ENCODE data around the gene RBM39.
"Not testable (repeated sequence)": the region's sequence is repeated elsewhere in the genome, so short reads cannot be mapped to it uniquely, and the experiment has no call there.

The RBM39 gene

DNA sequence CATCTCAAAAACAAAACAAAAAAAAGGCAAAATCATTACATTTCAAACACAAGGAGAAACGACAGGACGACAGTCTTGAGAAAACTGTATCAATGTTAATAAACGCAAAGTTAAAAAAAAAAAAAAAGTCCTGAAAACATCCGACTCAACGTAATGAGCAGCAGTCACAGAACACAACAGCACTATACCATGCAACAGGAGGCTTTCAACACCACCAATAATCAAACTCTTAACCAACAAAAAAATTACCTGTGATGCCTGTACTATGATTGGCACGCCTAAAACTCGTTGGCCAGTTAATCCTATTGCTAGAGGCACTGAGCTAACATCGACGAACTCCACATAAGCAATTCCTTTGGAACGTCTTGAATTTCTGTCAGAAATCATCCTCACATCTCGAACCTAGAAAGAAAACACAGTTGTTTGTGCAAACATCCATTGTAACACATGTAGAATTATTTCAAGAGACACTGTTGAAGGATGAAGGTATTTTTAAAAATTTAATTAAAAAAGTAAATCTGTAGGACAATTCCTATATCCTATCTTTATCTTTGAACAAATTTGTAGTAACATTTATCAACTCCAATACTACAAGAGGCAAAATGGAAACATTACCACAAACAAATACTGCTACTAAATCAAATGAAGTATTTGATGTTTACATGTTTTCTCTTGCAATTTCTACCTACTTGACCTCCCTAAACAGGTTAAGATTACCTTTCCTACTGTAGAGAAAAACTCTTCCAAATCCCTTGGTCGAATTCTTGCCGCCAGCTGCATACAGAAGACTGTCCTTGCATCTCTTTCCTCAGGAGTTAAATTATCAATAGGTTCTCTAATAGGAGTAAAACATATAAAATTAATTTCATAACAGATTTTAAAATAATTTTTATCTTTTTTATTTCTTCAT, 17.5 kb downstream of the RBM39 start:
- no peak for DNase-seq

DNA sequence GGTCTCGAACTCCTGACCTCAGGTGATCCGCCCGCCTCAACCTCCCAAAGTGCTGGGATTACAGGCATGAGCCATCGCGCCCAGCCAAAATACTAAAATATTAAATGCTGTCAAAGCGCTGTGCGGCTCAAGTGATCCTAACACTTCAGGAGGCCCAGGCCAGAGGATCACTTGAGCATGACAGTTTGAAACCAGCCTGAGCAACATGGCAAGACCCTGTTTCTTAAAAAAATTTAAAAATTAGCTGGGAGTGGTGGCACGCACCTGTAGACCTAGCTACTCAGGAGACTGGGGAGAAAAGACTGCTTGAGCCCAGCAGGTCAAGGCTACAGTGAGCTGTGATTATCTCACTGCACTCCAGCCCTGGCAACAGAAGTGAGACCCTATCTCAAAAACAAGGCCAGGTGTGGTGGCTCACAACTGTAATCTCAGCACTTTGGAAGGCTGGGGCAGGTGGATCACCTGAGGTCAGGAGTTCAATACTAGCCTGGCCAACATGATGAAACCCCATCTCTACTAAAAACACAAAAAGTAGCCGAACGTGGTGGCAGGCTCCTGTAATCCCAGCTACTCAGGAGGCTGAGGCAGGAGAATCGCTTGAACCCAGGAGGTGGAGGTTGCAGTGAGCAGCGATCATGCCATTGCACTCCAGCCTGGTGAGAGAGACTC, 18.3 kb downstream of the RBM39 start:
- DNase-seq = not testable (repeated sequence)

DNA sequence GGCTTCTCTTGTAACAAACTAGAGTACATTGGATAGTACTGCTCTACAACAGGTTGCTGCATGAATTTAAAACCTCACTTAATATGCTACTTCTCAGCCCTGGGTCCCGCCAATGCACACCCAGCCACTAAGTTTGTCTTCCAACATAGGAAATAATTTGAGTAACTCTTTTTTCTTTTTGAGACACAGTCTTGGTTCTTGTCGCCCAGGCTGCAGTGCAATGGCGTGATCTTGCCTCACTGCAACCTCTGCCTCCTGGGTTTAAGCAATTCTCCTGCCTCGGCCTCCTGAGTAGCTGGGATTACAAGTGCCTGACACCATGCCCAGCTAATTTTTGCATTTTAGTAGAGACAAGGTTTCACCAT, 18.8 kb downstream of the RBM39 start:
- not testable (repeated sequence) for DNase-seq

DNA sequence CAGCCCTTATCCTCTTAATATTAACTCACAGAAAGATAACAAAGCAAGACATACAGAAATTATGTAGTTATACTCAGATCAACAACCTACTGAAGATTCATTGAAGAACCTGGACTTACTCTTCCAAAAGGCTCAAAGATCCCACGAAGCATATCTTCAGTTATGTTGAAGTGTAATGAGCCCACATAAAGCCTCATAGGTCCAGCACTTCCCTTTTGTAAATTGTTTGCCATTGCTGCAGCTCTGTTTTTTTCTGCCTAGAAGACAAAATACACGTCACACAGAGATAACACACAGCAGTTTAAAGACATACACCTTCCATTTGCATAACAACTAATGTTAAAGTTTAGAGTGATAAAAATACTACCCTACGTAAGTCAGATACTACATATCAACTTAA, 20.4 kb downstream of the RBM39 start:
- no peak for DNase-seq

DNA sequence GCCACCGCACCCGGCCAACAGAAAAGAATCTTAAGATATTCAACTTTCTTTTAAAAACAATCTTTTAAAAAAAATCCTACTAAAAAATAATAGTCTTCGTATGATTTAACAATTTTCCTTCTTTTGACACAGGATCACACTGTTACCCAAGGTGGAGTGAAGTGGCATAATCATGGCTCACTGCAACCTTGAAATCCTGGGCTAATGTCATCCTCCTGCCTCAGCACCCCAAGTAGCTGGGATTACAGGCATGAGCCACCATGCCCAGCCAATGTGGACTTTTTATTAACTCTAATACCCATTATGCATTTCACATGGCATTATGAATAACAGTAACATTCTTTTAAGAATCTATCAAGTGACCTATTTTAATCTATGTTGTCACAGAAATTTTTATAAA, 20.8 kb downstream of the RBM39 start:
- DNase-seq = no peak

DNA sequence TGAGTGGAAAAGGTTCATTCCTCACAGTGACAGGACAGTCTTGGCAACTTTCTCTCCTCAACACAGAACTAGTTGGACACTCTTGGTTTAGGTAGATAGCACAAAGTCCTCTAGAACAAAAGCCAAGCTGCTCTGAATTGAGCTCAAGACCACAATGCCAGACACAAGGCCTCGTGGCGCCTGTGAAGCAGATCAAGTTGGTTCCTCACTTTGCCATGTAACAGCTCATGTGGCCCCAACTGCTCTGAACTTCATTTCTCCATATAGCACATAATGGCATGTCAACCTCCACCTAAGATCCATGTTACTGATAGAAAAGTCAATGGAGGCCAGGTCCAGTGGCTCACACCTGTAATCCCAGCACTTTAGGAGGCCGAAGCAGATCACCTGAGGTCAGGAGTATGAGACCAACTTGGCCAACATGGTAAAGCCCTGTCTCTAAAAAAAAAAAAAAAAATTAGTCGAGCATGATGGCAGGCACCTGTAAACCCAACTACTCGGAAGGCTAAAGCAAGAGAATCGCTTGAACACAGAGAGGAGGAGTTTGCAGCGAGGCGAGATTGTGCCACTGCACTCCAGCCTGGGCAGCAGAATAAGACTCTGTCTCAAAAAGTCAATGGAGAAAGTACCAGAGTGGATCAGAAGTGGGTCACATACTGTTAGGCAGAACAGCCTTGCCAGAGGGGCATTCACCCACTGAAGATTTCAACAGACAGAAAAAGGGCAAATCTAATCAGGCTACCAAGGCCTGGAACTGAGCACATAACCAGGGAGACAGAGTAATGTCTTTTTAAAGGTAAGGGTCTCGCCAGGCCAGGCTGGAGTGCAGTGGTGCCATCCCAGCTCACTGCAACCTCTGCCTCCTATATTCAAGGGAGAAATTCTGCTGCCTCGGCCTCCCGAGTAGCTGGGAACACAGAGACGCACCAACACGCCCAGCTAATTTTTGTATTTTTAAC, 21.6 kb downstream of the RBM39 start:
- DNase-seq = no peak

DNA sequence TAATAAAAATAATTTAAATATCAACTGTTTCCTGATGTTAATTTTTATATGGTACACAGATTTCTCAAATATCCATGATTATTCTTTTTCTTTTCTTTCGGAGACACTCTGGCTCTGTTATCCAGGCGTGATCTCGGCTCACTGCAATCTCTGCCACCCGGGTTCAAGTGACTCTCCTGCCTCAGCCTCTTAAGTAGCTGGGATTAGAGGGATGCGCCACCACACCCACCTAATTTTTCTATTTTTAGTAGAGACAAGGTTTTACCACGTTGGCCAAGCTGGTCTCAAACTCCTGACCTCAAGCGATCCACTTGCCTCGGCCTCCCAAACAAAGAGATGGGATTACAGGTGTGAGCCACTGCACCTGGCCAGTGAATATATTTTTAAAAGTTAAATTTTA, 22.3 kb downstream of the RBM39 start:
- no peak for DNase-seq

DNA sequence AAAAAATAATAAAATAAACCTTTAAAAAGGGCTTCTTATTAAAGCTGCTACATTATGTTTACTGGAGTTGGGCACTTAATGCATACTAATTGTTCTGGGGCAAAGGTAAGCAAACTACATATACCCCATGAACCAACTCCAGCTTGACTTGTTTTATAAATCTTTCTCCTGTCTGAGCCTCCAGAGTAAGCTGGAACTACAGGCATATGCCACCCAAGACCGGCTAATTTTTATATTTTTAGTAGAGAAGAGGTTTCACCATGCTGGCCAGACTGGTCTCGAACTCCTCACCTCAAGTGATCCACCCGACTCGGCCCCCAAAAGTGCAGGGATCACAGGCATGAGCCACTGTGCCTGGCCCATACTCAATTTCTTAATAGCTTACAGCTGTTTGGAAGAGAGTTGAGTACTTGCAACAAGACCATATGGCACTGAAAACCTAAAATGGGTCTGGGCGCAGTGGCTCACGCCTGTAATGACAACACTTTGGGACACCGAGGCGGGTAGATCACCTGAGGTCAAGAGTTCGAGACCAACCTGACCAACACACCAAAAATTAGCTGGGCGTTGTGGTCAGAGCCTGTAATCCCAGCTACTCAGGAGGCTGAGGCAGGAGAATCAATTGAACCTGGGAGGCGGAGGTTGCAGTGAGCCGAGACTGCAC, 23.0 kb downstream of the RBM39 start:
- DNase-seq = no peak

DNA sequence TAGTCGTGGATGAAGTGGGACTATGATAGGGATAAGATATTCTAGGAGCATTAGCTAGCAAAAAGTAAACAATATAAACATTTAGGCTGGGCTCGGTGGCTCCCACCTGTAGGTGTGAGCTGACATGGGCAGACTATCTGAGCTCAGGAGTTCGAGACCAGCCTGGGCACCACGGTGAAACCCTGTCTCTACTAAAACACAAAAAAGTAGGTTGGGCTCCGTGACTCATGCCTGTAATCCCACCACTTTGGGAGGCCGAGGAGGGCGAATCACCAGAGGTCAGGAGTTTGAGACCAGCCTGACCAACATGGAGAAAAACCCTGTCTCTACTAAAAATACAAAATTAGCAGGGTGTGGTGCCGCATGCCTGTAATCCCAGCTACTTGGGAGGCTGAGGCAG, 23.7 kb downstream of the RBM39 start:
- not testable (repeated sequence) for DNase-seq

DNA sequence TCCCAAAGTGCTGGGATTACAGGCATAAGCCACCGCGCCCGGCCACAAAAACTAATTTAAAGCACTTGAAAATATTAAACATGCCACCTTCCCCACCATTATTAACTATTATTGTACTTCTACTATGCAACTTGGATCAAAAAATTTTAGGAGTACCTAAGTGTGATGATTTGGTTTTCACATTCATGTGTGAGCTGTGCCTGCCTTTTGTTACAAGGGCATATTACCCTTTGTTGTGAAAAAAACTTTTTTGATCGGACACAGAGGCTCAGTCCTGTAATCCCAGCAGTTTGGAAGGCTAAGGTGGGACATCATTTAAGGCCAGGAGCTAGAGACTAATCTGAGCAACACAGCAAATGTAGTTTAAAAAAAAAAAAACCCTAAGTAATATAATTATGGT, 25.7 kb downstream of the RBM39 start:
- DNase-seq = no peak

DNA sequence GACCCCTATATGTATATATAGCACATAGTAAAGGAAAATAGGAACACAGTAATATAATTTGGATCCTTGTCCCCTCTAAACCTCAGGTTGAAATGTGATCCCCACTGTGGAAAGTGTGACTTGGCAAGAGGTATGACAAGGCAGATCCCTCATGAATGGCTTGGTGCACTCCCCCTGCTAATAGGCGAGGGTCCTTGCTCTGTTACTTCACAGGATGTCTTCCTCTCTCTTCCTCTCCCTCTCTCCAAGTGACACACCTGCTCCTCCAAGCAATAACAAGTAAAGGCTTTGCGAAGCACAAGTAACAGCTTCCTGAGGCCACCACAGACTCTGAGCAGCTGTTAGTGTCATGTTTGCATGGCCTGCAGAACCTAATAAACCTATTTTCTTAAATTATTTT, 26.4 kb downstream of the RBM39 start:
- no peak for DNase-seq

DNA sequence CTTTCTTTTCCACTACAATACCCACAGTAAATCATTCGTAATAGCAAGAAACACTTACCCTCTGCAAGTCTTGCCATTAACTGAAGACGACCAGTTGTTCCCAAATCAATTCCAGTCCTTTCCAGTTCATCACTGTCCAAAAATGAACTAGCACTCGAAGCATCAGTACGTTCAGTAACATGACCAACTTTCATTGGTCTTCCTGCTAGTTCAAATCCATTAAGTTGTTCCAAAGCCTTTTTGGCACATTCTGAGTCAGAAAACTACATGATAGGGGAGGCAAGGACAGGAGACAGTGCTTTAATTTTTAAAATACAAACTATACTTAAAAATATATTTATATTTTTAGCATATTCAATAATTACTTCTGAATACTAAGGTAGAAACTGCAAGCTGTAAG, 27.9 kb downstream of the RBM39 start:
- DNase-seq = no peak

DNA sequence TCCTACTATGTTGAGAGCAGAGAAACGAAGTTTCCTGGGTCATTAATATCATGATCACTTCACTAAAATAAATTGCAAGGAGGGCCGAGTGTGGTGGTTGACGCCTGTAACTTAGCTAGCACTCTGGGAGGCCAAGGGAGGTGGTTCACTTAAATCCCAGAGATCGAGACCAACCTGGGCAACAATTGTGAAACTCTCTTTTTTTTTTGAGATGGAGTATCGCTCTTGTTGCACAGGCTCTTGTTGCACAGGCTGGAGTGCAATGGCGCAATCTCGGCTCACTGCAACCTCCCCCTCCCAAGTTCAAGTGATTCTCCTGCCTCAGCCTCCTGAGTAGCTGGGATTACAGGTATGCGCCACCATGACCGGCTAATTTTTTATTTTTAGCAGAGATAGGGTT, 28.9 kb downstream of the RBM39 start:
- not testable (repeated sequence) for DNase-seq

DNA sequence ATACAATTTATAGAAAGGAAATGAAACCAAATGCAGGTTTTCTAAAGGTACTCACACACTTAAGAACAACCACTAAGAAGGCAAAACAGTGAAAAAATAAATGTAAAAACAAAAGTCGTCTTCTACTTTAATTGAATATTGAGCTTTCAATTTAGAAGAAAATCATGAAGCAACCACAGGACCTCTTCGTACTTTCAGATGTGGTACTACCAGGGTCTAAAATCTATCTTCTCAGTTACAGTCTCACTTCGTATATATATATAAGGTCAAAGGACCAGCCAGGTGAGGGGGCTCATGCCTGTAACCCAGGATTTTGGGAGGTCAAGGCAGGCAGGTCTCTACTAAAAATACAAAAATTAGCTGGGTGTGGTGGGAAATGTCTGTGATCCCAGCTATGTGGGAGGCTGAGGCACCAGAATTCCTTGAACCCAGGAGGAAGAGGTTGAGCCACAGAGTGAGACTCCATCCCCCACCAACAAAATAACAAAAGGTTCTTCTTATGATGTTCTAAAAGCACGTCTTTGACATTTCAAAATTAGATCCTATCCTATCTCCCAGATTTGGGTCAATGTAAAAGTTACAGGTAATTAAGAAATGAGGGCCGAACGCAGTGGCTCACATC, 30.4 kb downstream of the RBM39 start:
- DNase-seq = peak in 1 of 5 experiments; percentile 54

DNA sequence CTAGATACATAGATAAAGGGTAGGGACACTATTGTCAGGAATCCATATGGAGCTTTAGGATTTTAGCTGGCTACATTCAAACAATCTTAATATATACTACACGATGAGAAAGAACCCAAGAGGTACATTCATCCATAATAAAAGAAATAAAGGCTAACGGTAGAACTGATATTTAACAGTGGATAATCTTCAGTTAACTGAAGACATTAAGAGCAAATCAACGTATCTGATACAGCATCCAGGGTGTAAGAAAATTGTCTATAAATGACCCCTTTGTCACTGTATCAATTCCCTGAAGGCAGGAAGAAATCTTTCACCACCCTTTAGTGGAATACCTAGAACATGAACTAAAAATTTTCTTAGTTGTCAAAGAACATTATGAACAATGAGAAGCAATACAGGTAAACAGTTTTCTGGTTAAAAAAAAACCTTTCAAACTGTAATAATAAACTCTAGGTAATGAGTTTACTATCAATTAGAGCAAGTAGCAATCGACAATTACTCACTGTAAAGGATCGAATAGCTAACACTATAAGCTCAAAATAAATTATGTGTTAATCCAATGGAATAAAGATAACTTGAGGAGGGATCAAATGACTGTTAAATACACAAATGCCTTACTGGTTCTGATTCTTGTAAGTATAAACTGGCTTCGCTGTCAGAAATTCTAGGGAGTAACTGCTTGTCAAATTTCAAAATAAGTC, 31.0 kb downstream of the RBM39 start:
- DNase-seq = no peak

DNA sequence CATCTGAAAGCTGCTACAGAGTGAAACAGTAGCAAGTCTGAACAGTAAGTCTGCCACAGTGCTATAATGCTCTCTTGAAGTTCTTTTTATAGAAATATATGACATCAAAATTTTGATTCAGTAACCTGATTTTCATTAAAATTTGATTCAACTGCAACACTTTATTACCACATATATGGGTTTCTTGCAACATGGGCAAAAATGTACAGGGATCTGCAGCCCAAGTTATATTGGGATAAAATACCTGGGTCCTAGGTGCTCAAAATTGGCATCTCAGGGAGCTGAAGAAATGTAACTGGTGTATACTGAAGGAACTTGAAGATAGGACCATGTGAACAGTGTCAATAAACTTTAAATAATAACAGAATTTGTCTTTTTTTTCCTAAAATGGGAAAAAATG, 32.0 kb downstream of the RBM39 start:
- no peak for DNase-seq

DNA sequence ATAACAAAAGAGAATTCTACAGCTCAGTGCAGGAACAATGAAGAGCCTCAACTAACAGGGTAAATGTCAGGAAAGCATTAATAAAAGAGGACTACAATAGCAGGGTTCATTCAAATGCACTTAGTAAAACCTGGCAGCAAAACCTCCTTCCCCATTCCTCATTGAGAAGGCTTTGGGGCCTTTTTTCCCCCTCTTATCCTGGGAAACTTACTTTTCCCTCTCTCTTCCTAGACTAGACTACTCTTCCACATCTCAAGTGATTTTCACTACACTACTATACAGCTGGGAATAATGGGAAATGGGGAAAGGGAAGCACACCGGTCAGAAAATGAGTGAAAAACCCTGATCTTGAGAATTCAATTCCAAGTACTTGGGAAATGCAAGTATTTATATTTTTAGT, 32.8 kb downstream of the RBM39 start:
- no peak for DNase-seq

DNA sequence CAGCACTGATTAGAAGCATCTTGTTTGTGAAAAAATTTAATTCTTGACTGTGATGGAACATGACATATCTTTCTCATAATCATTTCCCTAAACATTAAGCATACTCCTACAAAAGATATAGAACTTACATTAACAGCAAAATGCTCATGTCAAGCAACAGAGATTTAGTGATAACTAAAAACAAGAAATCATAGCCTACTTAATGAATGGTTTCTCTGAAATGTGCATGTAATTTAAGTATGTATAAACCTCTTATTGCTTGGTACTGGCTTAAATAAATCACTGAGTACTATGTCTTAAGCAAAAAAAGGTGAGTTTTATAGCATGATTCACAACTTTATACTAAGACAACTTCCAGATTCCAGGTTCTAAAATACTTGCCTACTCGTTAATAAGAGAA, 33.6 kb downstream of the RBM39 start:
- DNase-seq = no peak

DNA sequence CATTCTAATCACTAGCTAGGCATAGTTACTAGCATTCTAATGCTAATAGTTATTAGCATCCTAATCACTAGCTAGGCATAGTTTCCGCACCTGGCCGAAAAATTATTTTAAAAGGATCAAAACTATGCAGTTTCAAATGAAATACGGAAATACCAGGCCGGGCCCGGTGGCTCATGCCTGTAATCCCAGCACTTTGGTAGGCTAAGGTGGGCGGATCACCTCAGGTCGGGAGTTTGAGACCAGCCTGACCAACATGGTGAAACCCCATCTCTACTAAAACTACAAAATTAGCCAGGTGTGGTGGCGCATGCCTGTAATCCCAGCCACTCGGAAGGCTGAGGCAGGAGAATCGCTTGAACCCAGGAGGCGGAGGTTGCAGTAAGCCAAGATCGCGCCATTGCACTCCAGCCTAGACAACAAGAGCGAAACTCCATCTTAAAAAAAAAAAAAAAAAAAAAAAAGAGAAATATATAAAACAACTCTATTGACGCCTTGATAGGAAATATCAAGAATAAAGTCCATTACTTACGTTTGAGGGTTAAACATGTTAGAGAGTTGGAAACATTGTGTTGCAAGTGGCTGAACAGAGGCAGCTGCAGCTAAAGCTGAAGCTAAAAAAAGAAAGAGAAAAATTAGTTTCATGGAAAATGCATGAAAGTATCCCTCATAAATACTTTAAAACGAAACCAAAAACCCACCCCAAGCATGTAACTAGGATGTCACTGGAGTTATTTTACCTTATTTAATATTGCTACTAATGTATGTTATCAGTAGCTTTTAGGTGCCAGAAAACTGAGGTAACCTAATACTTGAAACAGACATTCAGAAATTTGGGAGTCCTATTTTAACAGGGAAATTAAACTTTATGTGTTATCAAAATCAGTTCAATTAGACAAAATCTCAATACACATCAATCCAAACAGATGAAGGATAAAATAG, 35.2 kb downstream of the RBM39 start:
- not testable (repeated sequence) for DNase-seq

DNA sequence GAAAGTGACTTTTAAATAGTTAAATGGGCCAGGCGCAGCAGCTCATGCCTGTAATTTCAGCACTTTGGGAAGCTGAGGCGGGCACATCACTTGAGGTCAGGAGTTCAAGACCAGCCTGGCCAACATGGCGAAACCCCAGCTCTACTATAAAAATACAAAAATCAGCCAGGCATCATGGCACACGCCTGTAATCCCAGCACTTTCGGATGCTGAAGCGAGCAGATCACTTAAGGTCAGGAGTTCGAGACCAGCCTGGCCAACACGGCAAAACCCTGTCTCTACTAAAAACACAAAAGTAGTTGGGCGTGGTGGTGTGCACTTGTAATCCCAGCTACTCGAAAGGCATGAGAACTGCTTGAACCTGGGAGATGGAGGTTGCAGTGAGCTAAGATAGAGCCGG, 36.2 kb downstream of the RBM39 start:
- DNase-seq = not testable (repeated sequence)
